ENCODE data around the gene SCPEP1. TPM values are rescaled to one million over a fixed set of nuclear protein-coding genes. Genes with fewer than 3 reads are reported as not detected.

The SCPEP1 gene
- polyA plus RNA-seq, 1 of the 3 experiments (the other 2 are of a cell fraction) = 99.6 TPM

- Histone ChIP-seq H3K9ac (no peak overlapping the region), H3K27me3 (ENCODE audit: insufficient read depth) (no peaks in the 10 kb centered on the region), H3K9me2 (no peaks in the 10 kb centered on the region), H3K9me3 (no peaks in the 10 kb centered on the region), H3K4me1 (ENCODE audit: control insufficient read depth in 1 of 2, insufficient read depth in 2 of 2, low read depth in 1 of 2, low read length in 1 of 2) (peaks cover 4 to 10% of the 10 kb centered on the region in 2 experiments; a peak in 3 of 4 replicates), H3K4me3 (ENCODE audit: low read depth in 2 of 2, low read length in 1 of 2) (no peak overlapping the region), H3F3A (replicated peaks; ENCODE audit: insufficient read depth) (no peaks in the 10 kb centered on the region), H3K36me3 (replicated peaks in 1 of 2; ENCODE audit: control insufficient read depth in 1 of 2, insufficient read depth in 2 of 2, low read length in 1 of 2) (peaks cover 0 to 6% of the 10 kb centered on the region in 2 experiments), H3K27ac (ENCODE audit: low read depth in 2 of 2, low read length in 1 of 2) (no peak overlapping the region), H2AFZ (ENCODE audit: low read depth) (no peak overlapping the region), H4K20me1 (ENCODE audit: insufficient read depth) (no peaks in the 10 kb centered on the region), H3K79me2 (ENCODE audit: insufficient read depth) (peaks cover 80% of the 10 kb centered on the region), H3K4me2 (no peak overlapping the region)
- TF ChIP-seq EZH2phosphoT487 (IDR thresholded peaks at IDR 0.05; ENCODE audit: borderline replicate concordance, low read depth) = no peak
- TF ChIP-seq, protein P1, sequence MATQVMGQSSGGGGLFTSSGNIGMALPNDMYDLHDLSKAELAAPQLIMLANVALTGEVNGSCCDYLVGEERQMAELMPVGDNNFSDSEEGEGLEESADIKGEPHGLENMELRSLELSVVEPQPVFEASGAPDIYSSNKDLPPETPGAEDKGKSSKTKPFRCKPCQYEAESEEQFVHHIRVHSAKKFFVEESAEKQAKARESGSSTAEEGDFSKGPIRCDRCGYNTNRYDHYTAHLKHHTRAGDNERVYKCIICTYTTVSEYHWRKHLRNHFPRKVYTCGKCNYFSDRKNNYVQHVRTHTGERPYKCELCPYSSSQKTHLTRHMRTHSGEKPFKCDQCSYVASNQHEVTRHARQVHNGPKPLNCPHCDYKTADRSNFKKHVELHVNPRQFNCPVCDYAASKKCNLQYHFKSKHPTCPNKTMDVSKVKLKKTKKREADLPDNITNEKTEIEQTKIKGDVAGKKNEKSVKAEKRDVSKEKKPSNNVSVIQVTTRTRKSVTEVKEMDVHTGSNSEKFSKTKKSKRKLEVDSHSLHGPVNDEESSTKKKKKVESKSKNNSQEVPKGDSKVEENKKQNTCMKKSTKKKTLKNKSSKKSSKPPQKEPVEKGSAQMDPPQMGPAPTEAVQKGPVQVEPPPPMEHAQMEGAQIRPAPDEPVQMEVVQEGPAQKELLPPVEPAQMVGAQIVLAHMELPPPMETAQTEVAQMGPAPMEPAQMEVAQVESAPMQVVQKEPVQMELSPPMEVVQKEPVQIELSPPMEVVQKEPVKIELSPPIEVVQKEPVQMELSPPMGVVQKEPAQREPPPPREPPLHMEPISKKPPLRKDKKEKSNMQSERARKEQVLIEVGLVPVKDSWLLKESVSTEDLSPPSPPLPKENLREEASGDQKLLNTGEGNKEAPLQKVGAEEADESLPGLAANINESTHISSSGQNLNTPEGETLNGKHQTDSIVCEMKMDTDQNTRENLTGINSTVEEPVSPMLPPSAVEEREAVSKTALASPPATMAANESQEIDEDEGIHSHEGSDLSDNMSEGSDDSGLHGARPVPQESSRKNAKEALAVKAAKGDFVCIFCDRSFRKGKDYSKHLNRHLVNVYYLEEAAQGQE (IDR thresholded peaks at IDR 0.05; ENCODE audit: low read depth, low read length) = no peak
- no peak for TF ChIP-seq SIN3A (IDR thresholded peaks at IDR 0.05; ENCODE audit: borderline replicate concordance, low read depth, low read length)
- no peak for TF ChIP-seq RFX5 (IDR thresholded peaks at IDR 0.05; ENCODE audit: low read length)
- TF ChIP-seq EP300 (IDR thresholded peaks at IDR 0.05; ENCODE audit: borderline replicate concordance in 1 of 2, low read depth in 1 of 2, low read length in 1 of 2) = no peak
- no peak for TF ChIP-seq TCF12 (IDR thresholded peaks at IDR 0.05)
- TF ChIP-seq RCOR1 (IDR thresholded peaks at IDR 0.05; ENCODE audit: low read length) = no peak
- TF ChIP-seq, protein P2, sequence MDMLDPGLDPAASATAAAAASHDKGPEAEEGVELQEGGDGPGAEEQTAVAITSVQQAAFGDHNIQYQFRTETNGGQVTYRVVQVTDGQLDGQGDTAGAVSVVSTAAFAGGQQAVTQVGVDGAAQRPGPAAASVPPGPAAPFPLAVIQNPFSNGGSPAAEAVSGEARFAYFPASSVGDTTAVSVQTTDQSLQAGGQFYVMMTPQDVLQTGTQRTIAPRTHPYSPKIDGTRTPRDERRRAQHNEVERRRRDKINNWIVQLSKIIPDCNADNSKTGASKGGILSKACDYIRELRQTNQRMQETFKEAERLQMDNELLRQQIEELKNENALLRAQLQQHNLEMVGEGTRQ (IDR thresholded peaks at IDR 0.05; ENCODE audit: borderline replicate concordance, low read depth, low read length) = no peak
- no peak for TF ChIP-seq JUND (IDR thresholded peaks at IDR 0.05)
- TF ChIP-seq TEAD4 (IDR thresholded peaks at IDR 0.05; ENCODE audit: borderline replicate concordance, insufficient read depth) = no peak
- TF ChIP-seq, protein P3, sequence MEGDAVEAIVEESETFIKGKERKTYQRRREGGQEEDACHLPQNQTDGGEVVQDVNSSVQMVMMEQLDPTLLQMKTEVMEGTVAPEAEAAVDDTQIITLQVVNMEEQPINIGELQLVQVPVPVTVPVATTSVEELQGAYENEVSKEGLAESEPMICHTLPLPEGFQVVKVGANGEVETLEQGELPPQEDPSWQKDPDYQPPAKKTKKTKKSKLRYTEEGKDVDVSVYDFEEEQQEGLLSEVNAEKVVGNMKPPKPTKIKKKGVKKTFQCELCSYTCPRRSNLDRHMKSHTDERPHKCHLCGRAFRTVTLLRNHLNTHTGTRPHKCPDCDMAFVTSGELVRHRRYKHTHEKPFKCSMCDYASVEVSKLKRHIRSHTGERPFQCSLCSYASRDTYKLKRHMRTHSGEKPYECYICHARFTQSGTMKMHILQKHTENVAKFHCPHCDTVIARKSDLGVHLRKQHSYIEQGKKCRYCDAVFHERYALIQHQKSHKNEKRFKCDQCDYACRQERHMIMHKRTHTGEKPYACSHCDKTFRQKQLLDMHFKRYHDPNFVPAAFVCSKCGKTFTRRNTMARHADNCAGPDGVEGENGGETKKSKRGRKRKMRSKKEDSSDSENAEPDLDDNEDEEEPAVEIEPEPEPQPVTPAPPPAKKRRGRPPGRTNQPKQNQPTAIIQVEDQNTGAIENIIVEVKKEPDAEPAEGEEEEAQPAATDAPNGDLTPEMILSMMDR (IDR thresholded peaks at IDR 0.05) = no peak
- no peak for TF ChIP-seq GABPA (IDR thresholded peaks at IDR 0.05; ENCODE audit: low read depth)
- TF ChIP-seq NRF1 (IDR thresholded peaks at IDR 0.05; ENCODE audit: low read depth, low read length) = no peak
- no peak for TF ChIP-seq RXRA (IDR thresholded peaks at IDR 0.05; ENCODE audit: borderline replicate concordance, low read depth)
- ChIA-PET CTCF (interaction anchor here (0.7 to 1.8 kb wide), 3 partner anchors 128 to 141 kb away, joined by 3 to 6 read pairs (median 3); no protein-coding TSS in a partner anchor), POLR2A (no interaction called here)
- DNase-seq = no peak
- 93% methylated on average over 5 of the region's 5 CpGs for WGBS (ENCODE audit: low lambda C conversion rate)
Measured at GRCh38 chr17:56956992-56957391, 20.9 kb upstream of the SCPEP1 start.
